ENCODE measurements around the gene BTN3A1.
"Not testable (repeated sequence)": the region's sequence is repeated elsewhere in the genome, so short reads cannot be mapped to it uniquely, and the experiment has no call there.

BTN3A1 gene

GRCh38 chr6:26401987-26402658 is at the start of gene BTN3A1:
Gene BTN3A1 (plus strand): TSS chr6:26402275. CDS start chr6:26405564, 3,289 bp downstream.
- DNase-seq (ENCODE audit: low spot score): peak; percentile 69

GRCh38 chr6:26352315-26352714 is 49.8 kb upstream of the BTN3A1 start:
- no peak for DNase-seq (ENCODE audit: low spot score)

- no peak for DNase-seq (ENCODE audit: low spot score)
Measured at GRCh38 chr6:26354162-26354561, 47.9 kb upstream of the BTN3A1 start.

- DNase-seq (ENCODE audit: low spot score): no peak
Measured at GRCh38 chr6:26355366-26355765, 46.7 kb upstream of the BTN3A1 start.

GRCh38 chr6:26357543-26357942 is 44.5 kb upstream of the BTN3A1 start:
- DNase-seq (ENCODE audit: low spot score): not testable (repeated sequence)

GRCh38 chr6:26358511-26358981 is 43.5 kb upstream of the BTN3A1 start:
- no peak for DNase-seq (ENCODE audit: low spot score)

- no peak for DNase-seq (ENCODE audit: low spot score)
Measured at GRCh38 chr6:26359765-26360164, 42.3 kb upstream of the BTN3A1 start.

GRCh38 chr6:26360451-26361416 is 41.3 kb upstream of the BTN3A1 start:
- DNase-seq (ENCODE audit: low spot score): no peak

GRCh38 chr6:26361544-26361943 is 40.5 kb upstream of the BTN3A1 start:
- DNase-seq (ENCODE audit: low spot score): no peak

GRCh38 chr6:26362093-26362835 is 39.8 kb upstream of the BTN3A1 start:
- DNase-seq (ENCODE audit: low spot score): no peak

GRCh38 chr6:26362836-26363220 is 39.2 kb upstream of the BTN3A1 start:
- no peak for DNase-seq (ENCODE audit: low spot score)

GRCh38 chr6:26363882-26364701 is 38.0 kb upstream of the BTN3A1 start:
- DNase-seq (ENCODE audit: low spot score): no peak

- DNase-seq (ENCODE audit: low spot score): no peak
Measured at GRCh38 chr6:26365633-26365995, 36.5 kb upstream of the BTN3A1 start.

GRCh38 chr6:26366504-26366903 is 35.6 kb upstream of the BTN3A1 start:
- no peak for DNase-seq (ENCODE audit: low spot score)

- no peak for DNase-seq (ENCODE audit: low spot score)
Measured at GRCh38 chr6:26367114-26367513, 35.0 kb upstream of the BTN3A1 start.

- DNase-seq (ENCODE audit: low spot score): not testable (repeated sequence)
Measured at GRCh38 chr6:26371813-26372212, 30.3 kb upstream of the BTN3A1 start.

- no peak for DNase-seq (ENCODE audit: low spot score)
Measured at GRCh38 chr6:26372308-26373144, 29.5 kb upstream of the BTN3A1 start.

- DNase-seq (ENCODE audit: low spot score): no peak
Measured at GRCh38 chr6:26375270-26375669, 26.8 kb upstream of the BTN3A1 start.

- DNase-seq (ENCODE audit: low spot score): no peak
Measured at GRCh38 chr6:26377719-26378118, 24.4 kb upstream of the BTN3A1 start.

- not testable (repeated sequence) for DNase-seq (ENCODE audit: low spot score)
Measured at GRCh38 chr6:26378143-26378542, 23.9 kb upstream of the BTN3A1 start.

- no peak for DNase-seq (ENCODE audit: low spot score)
Measured at GRCh38 chr6:26379292-26379691, 22.8 kb upstream of the BTN3A1 start.

All from AG08396 (cell line).